ENCODE results near the gene NUDT16L1.

NUDT16L1 gene

GRCh38 chr16:4656695-4657686 is 36.4 kb upstream of the NUDT16L1 start:
- H3K27me3 Mint-ChIP-seq (ENCODE audit: low read depth) = no peaks in the 10 kb centered on the region
- DNase-seq (ENCODE audit: low spot score) = no peak
- no peak overlapping the region for H3K27ac Mint-ChIP-seq
- H3K4me1 Mint-ChIP-seq (ENCODE audit: low read depth) = peaks cover 19% of the 10 kb centered on the region
- H3K9me3 Mint-ChIP-seq = no peaks in the 10 kb centered on the region
- no peak overlapping the region for H3K4me3 Mint-ChIP-seq
- peaks cover 20% of the 10 kb centered on the region for H3K36me3 Mint-ChIP-seq (ENCODE audit: low read depth)

DNA sequence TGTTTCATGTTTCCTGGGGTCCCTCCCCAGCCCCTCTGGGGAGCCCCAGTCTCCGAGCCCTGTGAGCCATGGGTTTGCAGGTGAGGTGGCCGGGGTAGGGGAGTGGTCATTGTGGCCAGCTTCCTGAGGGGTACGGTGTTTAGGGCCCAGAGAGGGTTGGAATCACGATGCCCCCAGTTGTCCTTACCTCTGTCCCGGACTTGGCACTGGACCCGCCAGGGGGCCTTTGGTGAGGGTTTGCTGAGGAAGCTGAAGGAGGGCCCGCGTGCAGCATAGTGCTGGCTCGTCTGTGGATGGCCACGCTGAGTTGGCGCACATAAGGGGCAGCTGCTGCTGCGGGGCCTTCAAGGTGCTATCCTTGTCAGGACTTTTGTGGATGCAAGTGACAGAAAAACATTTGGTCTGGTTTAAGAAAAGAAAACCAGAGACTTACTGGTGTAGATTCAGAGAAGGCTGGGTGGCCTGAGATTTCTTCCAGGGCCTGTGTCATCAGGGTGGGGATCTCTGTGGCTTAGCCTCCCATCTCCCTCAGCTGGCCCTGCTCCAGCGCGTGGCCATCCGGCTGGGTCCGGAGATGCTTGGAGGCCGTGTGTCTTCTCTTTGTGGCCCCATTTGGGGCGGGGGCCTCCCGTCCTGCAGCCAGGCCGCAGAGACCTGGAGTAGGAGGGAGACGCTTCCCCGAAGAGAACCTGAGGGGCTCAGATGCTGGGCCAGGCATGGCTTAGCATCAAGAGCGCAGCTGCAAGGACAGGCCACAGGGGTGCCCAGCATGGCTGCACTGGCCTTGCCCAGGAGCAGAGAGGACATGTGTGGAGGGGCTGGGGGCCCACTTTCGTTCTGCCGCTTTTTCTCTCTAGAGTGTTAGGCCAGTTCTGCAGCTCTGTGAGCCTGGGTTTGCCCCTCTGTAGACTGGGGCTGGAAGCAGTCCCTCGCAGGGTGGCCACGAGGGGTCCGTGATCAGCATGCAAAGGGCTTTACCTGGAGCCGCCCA is 33.7 kb upstream of the NUDT16L1 start:
- H3K36me3 Mint-ChIP-seq (ENCODE audit: low read depth) = peaks cover 26% of the 10 kb centered on the region
- no peak for DNase-seq (ENCODE audit: low spot score)
- peak overlapping the region; percentile 83 for H3K27ac Mint-ChIP-seq
- no peaks in the 10 kb centered on the region for H3K9me3 Mint-ChIP-seq
- peaks cover 34% of the 10 kb centered on the region for H3K4me1 Mint-ChIP-seq (ENCODE audit: low read depth)
- no peak overlapping the region for H3K4me3 Mint-ChIP-seq
- H3K27me3 Mint-ChIP-seq (ENCODE audit: low read depth) = no peaks in the 10 kb centered on the region

DNA sequence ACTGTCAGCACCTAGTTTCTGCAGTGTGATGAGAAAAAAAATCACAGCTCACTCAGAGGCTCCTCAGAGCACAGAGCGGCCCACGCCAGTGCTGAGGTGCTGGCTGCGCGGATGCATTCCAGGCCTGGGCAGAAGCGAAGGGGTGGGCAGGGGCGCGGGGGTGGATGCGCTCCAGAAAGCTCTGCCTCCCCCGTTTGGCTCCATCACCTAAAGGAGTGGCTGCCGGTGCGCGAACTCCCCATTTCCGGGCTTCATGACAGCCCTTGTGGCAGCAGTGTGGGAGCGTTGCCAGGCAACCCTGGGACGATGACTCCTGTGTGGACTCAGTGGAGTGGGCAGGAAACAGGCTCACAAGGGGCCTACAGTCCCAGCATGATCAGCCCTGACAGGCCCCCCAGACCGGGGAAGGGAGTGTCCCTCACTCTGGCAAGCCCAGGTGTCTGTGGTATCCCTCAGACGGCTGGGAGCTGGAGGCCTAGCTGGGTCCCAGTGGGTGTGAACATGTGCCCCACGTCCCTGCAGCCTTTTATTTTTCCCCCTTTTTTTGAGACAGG is 32.8 kb upstream of the NUDT16L1 start:
- Mint-ChIP-seq H3K4me1 (ENCODE audit: low read depth) (peaks cover 41% of the 10 kb centered on the region), H3K36me3 (ENCODE audit: low read depth) (peaks cover 28% of the 10 kb centered on the region), H3K9me3 (no peaks in the 10 kb centered on the region), H3K4me3 (peak overlapping the region; percentile 48), H3K27ac (peak overlapping the region; percentile 84), H3K27me3 (ENCODE audit: low read depth) (no peaks in the 10 kb centered on the region)
- peak; percentile 85 for DNase-seq (ENCODE audit: low spot score)

DNA sequence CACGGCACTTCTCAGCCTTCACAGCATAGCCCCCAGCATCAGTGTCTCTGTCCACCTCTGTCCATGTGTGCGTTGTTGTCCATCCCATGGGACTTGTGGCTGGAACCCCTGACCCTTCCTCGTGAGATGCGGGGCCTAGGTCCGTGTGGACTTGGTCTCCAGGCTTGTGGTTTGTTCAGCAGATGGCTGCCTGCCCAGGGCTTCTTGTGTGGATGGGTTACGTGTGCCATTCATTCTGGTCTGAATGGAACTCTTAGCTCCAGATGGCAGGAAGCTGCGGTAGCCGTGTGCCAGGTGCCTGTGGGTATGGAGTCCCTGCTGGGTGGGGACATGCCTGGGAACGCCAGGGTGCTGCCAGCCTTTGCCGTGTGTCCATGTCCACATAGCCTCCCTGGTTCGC is 31.7 kb upstream of the NUDT16L1 start:
- Mint-ChIP-seq H3K36me3 (ENCODE audit: low read depth) (peaks cover 27% of the 10 kb centered on the region), H3K27ac (peak overlapping the region; percentile 41), H3K4me1 (ENCODE audit: low read depth) (peaks cover 41% of the 10 kb centered on the region), H3K4me3 (no peak overlapping the region), H3K9me3 (no peaks in the 10 kb centered on the region), H3K27me3 (ENCODE audit: low read depth) (no peaks in the 10 kb centered on the region)
- DNase-seq (ENCODE audit: low spot score) = no peak

DNA sequence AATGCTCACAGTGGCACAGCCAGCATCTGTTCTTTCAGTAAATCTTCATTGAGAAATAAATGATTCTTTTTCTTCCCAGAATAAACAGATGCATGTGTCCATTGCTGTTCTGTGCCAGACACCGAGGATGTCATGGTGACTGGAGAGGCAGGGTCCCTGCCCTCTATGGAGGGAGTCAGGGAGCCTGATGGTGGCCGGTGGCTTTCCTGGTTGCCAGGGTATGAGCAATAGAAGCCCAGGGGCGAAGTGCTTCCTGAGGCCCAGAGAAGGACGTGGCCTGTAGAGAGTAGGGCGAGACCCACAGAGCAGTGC is 29.9 kb upstream of the NUDT16L1 start:
- H3K27me3 Mint-ChIP-seq (ENCODE audit: low read depth) = no peaks in the 10 kb centered on the region
- DNase-seq (ENCODE audit: low spot score) = no peak
- no peaks in the 10 kb centered on the region for H3K9me3 Mint-ChIP-seq
- H3K27ac Mint-ChIP-seq = peak overlapping the region; percentile 93
- H3K4me3 Mint-ChIP-seq = peak overlapping the region; percentile 74
- peaks cover 41% of the 10 kb centered on the region for H3K4me1 Mint-ChIP-seq (ENCODE audit: low read depth)
- H3K36me3 Mint-ChIP-seq (ENCODE audit: low read depth) = peaks cover 28% of the 10 kb centered on the region

- Mint-ChIP-seq H3K27ac (peak overlapping the region; percentile 93), H3K36me3 (ENCODE audit: low read depth) (peaks cover 28% of the 10 kb centered on the region), H3K4me3 (peak overlapping the region; percentile 74), H3K9me3 (no peaks in the 10 kb centered on the region), H3K4me1 (ENCODE audit: low read depth) (peaks cover 41% of the 10 kb centered on the region), H3K27me3 (ENCODE audit: low read depth) (no peaks in the 10 kb centered on the region)
- no peak for DNase-seq (ENCODE audit: low spot score)
These were observed 29.4 kb upstream of the NUDT16L1 start for GRCh38 chr16:4663777-4664465.

DNA sequence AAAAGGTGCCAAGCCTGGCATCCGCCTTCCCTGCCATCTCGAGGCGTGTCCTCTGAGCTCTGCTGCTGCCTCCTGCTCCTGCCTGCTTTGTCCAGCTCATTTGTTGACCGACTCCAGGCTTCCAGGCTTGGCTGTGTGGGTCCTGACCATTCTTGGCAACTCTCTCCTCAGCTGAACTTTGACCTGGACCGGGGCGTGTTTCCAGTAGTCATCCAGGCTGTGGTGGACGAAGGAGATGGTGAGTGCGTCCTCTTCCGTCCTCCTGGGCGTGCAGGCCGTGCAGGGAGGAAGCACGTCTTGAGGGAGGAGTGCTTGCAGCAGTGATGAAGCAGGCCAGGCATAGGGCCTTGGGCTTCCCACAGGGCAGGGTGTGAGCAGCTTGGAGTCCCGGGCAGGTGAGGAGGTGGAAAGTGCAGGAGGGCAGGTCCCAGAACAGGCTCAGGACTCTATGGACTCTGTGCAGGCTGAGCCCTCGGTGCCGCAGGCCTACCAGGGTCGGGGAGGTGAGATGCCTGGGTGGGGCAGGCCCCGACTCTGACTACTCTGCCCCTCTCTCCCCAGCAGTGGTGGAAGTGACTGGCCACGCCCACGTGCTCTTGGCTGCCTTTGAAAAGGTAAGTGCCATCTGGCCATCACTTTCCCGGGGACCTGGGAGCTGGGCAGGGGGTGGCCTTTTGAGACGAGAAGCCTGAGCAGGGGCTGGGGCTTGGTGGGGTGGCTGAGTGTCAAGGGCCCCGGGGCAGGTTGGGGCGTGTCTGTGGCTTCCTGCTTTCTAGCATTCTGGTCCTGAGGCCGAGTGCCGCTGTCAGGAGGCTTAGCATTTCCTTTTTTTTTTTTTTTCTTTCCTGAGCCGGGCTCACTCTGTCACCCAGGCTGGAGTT is 28.6 kb upstream of the NUDT16L1 start:
- H3K36me3 Mint-ChIP-seq (ENCODE audit: low read depth) = peaks cover 27% of the 10 kb centered on the region
- peak; percentile 51 for DNase-seq (ENCODE audit: low spot score)

DNA sequence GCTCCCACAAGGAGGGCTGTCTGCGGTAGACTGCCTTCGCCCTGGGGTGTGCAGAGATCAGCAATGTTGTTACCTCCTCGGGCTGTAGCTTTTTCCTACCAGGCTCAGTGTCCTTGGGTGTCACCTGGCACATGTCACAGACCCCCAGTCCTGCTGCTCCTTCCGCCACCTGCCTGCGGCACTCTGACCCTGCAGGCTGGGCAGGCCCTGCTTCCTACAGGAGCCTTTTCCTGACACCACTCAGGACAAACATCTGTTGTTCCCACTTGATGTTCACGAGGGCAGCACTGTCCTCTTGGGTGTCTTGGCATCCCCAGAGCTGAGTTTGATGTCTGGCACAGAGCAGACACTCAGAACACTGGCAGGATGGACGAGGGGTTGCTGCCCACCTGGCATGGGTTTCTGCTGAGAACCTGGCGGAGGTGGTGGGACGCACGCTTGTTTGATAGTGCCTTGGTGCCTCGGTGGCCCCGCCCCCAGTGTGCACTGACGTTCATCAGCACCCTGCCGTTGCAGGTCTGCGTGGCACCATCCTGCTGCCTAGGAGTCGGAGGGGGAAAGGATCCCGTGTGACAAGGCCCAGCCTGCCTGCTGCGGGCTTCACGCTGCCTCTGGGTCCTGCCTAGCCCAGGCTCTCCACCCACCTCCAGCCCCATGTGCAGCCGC is 26.7 kb upstream of the NUDT16L1 start:
- peaks cover 27% of the 10 kb centered on the region for H3K36me3 Mint-ChIP-seq (ENCODE audit: low read depth)
- no peaks in the 10 kb centered on the region for H3K9me3 Mint-ChIP-seq
- H3K27ac Mint-ChIP-seq = no peak overlapping the region
- H3K4me1 Mint-ChIP-seq (ENCODE audit: low read depth) = peaks cover 24% of the 10 kb centered on the region
- no peaks in the 10 kb centered on the region for H3K27me3 Mint-ChIP-seq (ENCODE audit: low read depth)
- DNase-seq (ENCODE audit: low spot score) = no peak
- no peak overlapping the region for H3K4me3 Mint-ChIP-seq

More for the DNA sequence above, 28.6 kb upstream of the NUDT16L1 start:
- Mint-ChIP-seq H3K27me3 (ENCODE audit: low read depth) (no peaks in the 10 kb centered on the region), H3K9me3 (no peaks in the 10 kb centered on the region), H3K4me3 (peak overlapping the region; percentile 74), H3K27ac (peak overlapping the region; percentile 93), H3K4me1 (ENCODE audit: low read depth) (peaks cover 37% of the 10 kb centered on the region)

GRCh38 chr16:4667203-4667963 is 26.0 kb upstream of the NUDT16L1 start:
- H3K27ac Mint-ChIP-seq = peak overlapping the region; percentile 19
- DNase-seq (ENCODE audit: low spot score) = no peak
- H3K36me3 Mint-ChIP-seq (ENCODE audit: low read depth) = peaks cover 27% of the 10 kb centered on the region
- H3K27me3 Mint-ChIP-seq (ENCODE audit: low read depth) = no peaks in the 10 kb centered on the region
- peaks cover 22% of the 10 kb centered on the region for H3K4me1 Mint-ChIP-seq (ENCODE audit: low read depth)
- no peak overlapping the region for H3K4me3 Mint-ChIP-seq
- H3K9me3 Mint-ChIP-seq = no peaks in the 10 kb centered on the region

GRCh38 chr16:4668313-4668960 is 24.9 kb upstream of the NUDT16L1 start:
- DNase-seq (ENCODE audit: low spot score) = no peak
- H3K27ac Mint-ChIP-seq = no peak overlapping the region
- no peaks in the 10 kb centered on the region for H3K27me3 Mint-ChIP-seq (ENCODE audit: low read depth)
- peaks cover 20% of the 10 kb centered on the region for H3K4me1 Mint-ChIP-seq (ENCODE audit: low read depth)
- H3K4me3 Mint-ChIP-seq = no peak overlapping the region
- no peaks in the 10 kb centered on the region for H3K9me3 Mint-ChIP-seq
- H3K36me3 Mint-ChIP-seq (ENCODE audit: low read depth) = peaks cover 25% of the 10 kb centered on the region

DNA sequence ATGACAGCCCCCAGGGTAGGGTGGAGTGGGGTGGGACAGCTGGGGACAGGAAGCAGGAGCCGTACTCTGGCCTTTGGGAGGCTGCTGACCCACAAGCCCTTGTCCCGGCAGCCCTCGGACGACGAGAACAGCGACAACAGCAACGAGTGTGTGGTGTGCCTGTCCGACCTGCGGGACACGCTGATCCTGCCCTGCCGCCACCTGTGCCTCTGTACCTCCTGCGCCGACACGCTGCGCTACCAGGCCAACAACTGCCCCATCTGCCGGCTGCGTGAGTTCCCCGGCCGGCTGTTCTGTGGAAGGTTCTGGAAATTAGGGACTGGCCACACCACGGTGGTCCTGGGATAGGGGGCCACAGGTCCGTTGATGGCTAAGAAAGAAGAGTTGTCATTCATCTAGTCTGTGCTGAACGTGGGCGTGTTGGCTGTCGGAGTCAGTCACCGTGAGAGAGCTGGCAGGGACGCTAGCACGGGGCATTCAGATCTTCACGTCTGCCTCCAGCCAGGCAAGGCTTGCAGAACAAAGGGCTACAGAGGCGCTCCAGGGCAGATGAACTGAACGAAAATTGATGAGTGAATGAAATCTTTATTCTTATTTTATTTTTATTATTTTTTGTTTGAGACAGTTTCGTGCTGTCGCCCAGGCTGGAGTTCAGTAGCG is 19.8 kb upstream of the NUDT16L1 start:
- H3K9me3 Mint-ChIP-seq = no peaks in the 10 kb centered on the region
- no peak overlapping the region for H3K4me3 Mint-ChIP-seq
- no peak overlapping the region for H3K27ac Mint-ChIP-seq
- peaks cover 21% of the 10 kb centered on the region for H3K4me1 Mint-ChIP-seq (ENCODE audit: low read depth)
- H3K36me3 Mint-ChIP-seq (ENCODE audit: low read depth) = peaks cover 25% of the 10 kb centered on the region
- DNase-seq (ENCODE audit: low spot score) = no peak
- no peaks in the 10 kb centered on the region for H3K27me3 Mint-ChIP-seq (ENCODE audit: low read depth)

All from T-helper 2 cell treated with Interferon-gamma antibody and Interleukin-4, amounts not matched to agents 5 μg/mL and 100 μg/mL, for 36 hours (primary cell).